Right atrium auricular region (tissue), 2 donors: ENCODE measurements around the gene NEMP2. TPM values are rescaled to one million over a fixed set of nuclear protein-coding genes. Genes with fewer than 3 reads are reported as not detected.

Experiments used
- DNase-seq: peaks from one replicate; pipeline ENCODE4 v3.0.0-alpha.2; 2019; ENCODE audit warnings: low spot score
- H3K27ac ChIP-seq, 2 donors: fragments of 200-600 bp; sonication (generic); 1 replicate in 1 of 2; 2 replicates in 1 of 2; pipeline ENCODE4 v1.5.1; 2016 to 2019
- H3K27me3 ChIP-seq, 2 donors: fragments of 200-600 bp; sonication (generic); one replicate each; pipeline versions ENCODE4 v1.5.1 to v1.6.0; 2017 to 2019
- H3K36me3 ChIP-seq: fragments of 200-600 bp; sonication (generic); one replicate; pipeline ENCODE4 v1.5.1; 2016
- H3K4me1 ChIP-seq, 2 donors: fragments of 200-600 bp; sonication (generic); one replicate each; pipeline versions ENCODE4 v1.5.1 to v1.6.0; 2017 to 2019
- H3K4me3 ChIP-seq, 2 donors: fragments of 200-600 bp; sonication (generic); 1 replicate in 1 of 2; 2 replicates in 1 of 2; pipeline ENCODE4 v1.5.1; 2017 to 2019; ENCODE audit warnings: mild to moderate bottlenecking in 1 of 2, moderate library complexity in 1 of 2
- H3K9me3 ChIP-seq, 2 donors: fragments of 200-600 bp; sonication (generic); one replicate each; pipeline ENCODE4 v1.5.1; 2019
- total RNA-seq, 2 donors: library from RNA; depleted of rRNA; stranded (reverse); fragments of >200 nt; gene quantifications; one replicate each; pipeline ENCODE4 v1.1.0, GENCODE V29; 2016
- TF ChIP-seq, protein P1 (sequence below), 2 donors: fragments of 200-600 bp; sonication (generic); IDR thresholded peaks; one replicate each; pipeline ENCODE4 v1.5.1; 2019; ENCODE audit warnings: antibody characterized with exemption in 2 of 2

NEMP2 gene
- total RNA-seq, 2 donors from 2014 or later: 2.7 to 3.3 TPM

DNA sequence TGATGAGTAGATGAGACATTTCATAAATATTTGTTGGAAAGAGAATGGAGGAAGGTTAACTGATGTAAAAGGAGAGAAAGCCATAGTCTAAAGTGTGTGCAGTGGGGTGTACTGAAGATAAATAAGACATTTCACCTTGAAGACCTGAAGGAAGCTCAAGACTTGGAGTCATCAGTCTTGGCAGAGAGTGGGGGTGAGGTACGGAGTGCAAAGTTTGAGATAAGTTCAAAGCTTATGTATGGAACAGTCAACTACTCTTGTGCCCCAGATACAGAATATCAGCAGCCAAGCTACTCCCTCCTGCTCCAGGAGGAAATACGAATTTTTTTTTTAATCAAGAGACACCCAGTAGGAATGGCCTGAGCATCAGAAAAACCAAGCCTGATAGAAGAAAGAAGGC lies 30.3 kb upstream of the NEMP2 start:
- H3K27me3 ChIP-seq: no peaks in the 10 kb centered on the region
- H3K27ac ChIP-seq: no peak overlapping the region
- H3K4me1 ChIP-seq: peaks cover 0 to 10% of the 10 kb centered on the region in 2 donors
- H3K4me3 ChIP-seq: no peak overlapping the region
- TF ChIP-seq, protein P1, sequence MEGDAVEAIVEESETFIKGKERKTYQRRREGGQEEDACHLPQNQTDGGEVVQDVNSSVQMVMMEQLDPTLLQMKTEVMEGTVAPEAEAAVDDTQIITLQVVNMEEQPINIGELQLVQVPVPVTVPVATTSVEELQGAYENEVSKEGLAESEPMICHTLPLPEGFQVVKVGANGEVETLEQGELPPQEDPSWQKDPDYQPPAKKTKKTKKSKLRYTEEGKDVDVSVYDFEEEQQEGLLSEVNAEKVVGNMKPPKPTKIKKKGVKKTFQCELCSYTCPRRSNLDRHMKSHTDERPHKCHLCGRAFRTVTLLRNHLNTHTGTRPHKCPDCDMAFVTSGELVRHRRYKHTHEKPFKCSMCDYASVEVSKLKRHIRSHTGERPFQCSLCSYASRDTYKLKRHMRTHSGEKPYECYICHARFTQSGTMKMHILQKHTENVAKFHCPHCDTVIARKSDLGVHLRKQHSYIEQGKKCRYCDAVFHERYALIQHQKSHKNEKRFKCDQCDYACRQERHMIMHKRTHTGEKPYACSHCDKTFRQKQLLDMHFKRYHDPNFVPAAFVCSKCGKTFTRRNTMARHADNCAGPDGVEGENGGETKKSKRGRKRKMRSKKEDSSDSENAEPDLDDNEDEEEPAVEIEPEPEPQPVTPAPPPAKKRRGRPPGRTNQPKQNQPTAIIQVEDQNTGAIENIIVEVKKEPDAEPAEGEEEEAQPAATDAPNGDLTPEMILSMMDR (IDR thresholded peaks at IDR 0.05): no peak
- peaks cover 0 to 12% of the 10 kb centered on the region in 2 donors for H3K9me3 ChIP-seq
- H3K36me3 ChIP-seq: no peaks in the 10 kb centered on the region
- DNase-seq: no peak

- peaks cover 0 to 10% of the 10 kb centered on the region in 2 donors for H3K4me1 ChIP-seq
- no peak for DNase-seq
- H3K9me3 ChIP-seq: peaks cover 0 to 12% of the 10 kb centered on the region in 2 donors
- TF ChIP-seq, protein P1 (IDR thresholded peaks at IDR 0.05): no peak
- H3K27me3 ChIP-seq: no peaks in the 10 kb centered on the region
- H3K36me3 ChIP-seq: no peaks in the 10 kb centered on the region
- no peak overlapping the region for H3K27ac ChIP-seq
- no peak overlapping the region for H3K4me3 ChIP-seq
These were observed 29.1 kb upstream of the NEMP2 start for GRCh38 chr2:190563646-190564045.

DNA sequence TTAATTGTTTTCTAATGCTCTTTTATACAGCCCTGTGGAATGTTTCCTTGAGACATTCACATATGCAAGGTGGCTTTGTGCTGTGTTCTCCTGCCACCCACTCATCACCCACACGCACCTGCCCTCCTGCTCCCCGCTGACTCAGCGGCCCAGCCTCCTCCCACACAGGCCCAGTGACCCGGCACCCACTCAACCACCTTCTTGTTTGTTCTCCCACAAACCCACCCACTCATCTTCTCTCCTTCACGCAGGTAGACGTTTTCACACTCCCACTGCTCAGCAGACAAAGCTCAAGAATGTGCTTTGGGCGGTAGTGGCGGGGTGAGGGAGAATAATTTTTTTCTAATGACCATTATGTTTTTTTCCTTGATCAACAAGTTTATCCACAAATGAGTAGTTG lies 28.6 kb upstream of the NEMP2 start:
- Histone ChIP-seq H3K4me1 (peaks cover 0 to 10% of the 10 kb centered on the region in 2 donors), H3K27ac (no peak overlapping the region), H3K9me3 (peaks cover 0 to 10% of the 10 kb centered on the region in 2 donors), H3K4me3 (no peak overlapping the region), H3K27me3 (no peaks in the 10 kb centered on the region), H3K36me3 (no peaks in the 10 kb centered on the region)
- TF ChIP-seq, protein P1 (IDR thresholded peaks at IDR 0.05): no peak
- no peak for DNase-seq

DNA sequence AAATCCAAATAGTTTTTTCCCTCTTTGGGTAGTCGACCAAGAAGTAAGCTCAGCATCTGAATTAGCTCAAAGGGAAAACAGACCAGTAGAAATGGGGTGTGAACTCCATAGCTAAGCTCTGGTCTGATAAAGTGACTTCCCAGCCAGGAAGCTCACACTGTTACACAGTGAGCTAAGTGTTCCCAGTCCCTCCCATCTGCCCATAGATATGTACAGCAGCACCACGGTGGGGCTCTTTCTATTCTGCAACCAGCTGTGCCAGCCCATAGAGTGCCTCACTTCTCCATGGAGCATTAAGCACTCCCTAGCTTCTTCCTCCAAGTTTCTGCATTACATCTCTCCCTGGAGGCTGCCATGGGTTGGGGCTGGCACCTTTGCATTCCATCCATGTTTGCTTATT lies 27.6 kb upstream of the NEMP2 start:
- H3K27me3 ChIP-seq: no peaks in the 10 kb centered on the region
- no peaks in the 10 kb centered on the region for H3K36me3 ChIP-seq
- no peaks in the 10 kb centered on the region for H3K9me3 ChIP-seq
- TF ChIP-seq, protein P1 (IDR thresholded peaks at IDR 0.05): no peak
- H3K4me3 ChIP-seq: no peak overlapping the region
- H3K4me1 ChIP-seq: peaks cover 0 to 10% of the 10 kb centered on the region in 2 donors
- H3K27ac ChIP-seq: no peak overlapping the region
- DNase-seq: no peak

GRCh38 chr2:190561094-190561493 lies 26.6 kb upstream of the NEMP2 start:
- no peak for DNase-seq
- TF ChIP-seq, protein P1 (IDR thresholded peaks at IDR 0.05): no peak
- no peaks in the 10 kb centered on the region for H3K9me3 ChIP-seq

DNA sequence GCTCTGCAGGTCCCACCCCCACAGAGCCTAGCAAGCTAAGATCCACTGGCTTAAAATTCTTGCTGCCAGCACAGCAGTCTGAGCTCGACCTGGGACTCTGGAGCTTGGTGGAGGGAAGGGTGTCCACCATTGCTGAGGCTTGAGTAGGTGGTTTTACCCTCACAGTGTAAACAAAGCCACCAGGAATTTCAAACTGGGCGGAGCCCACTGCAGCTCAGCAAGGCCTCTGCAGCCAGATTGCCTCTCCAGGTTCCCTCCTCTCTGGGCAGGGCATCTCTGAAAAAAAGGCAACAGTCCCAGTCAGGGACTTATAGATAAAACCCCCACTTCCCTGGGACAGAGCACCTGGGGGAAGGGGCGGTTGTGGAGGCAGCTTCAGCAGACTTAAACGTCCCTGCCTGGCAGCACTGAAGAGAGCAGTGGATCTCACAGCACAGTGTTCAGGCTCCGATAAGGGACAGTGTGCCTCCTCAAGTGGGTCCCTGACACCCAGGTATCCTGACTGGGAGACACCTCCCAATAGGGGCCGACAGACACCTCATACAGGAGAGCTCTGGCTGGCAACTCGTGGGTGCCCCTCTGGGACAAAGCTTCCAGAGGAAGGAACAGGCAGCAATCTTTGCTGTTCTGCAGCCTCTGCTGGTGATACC lies 20.0 kb upstream of the NEMP2 start:
- no peak overlapping the region for H3K4me3 ChIP-seq
- no peaks in the 10 kb centered on the region for H3K36me3 ChIP-seq
- H3K27ac ChIP-seq: no peak overlapping the region
- DNase-seq: no peak
- TF ChIP-seq, protein P1 (IDR thresholded peaks at IDR 0.05): no peak
- no peaks in the 10 kb centered on the region for H3K4me1 ChIP-seq
- H3K9me3 ChIP-seq: no peaks in the 10 kb centered on the region
- no peaks in the 10 kb centered on the region for H3K27me3 ChIP-seq

More at GRCh38 chr2:190561094-190561493, 26.6 kb upstream of the NEMP2 start:
- no peaks in the 10 kb centered on the region for H3K27me3 ChIP-seq
- no peak overlapping the region for H3K27ac ChIP-seq
- H3K36me3 ChIP-seq: no peaks in the 10 kb centered on the region
- no peak overlapping the region for H3K4me3 ChIP-seq
- peaks cover 0 to 10% of the 10 kb centered on the region in 2 donors for H3K4me1 ChIP-seq
